Lung (tissue), 12 donors: ENCODE data around the gene ZNF93. TPM values are rescaled to one million over a fixed set of nuclear protein-coding genes. Genes with fewer than 3 reads are reported as not detected.

Experiments used
- ATAC-seq: fragments of 200-7000 bp; cut with Tn5 transposase; one replicate; pipeline ENCODE4 v1.9.1; 2020; ENCODE audit warnings: moderate number of reproducible peaks; ENCODE audit not compliant: insufficient read depth, low FRiP score
- DNase-seq, 3 donors: peaks; one replicate each; pipeline ENCODE4 v3.0.0-alpha.2; 2013 to 2017
- H3K27ac ChIP-seq, 2 donors: one replicate each; pipeline ENCODE4 v1.5.1; 2013; ENCODE audit warnings: mild to moderate bottlenecking in 2 of 2, moderate library complexity in 2 of 2, control low read depth in 1 of 2, inconsistent platforms in 1 of 2, low read depth in 1 of 2, low read length in 1 of 2
- H3K27me3 ChIP-seq, 3 donors: one replicate each; pipeline ENCODE4 v1.5.1; 2013; ENCODE audit warnings: low read length in 2 of 3; ENCODE audit not compliant: control insufficient read depth in 3 of 3, insufficient read depth in 3 of 3
- H3K36me3 ChIP-seq, 4 donors: one replicate each; pipeline ENCODE4 v1.5.1; 2013; ENCODE audit warnings: low read length in 4 of 4, mild to moderate bottlenecking in 1 of 4, moderate library complexity in 1 of 4; ENCODE audit not compliant: control insufficient read depth in 4 of 4, insufficient read depth in 4 of 4
- H3K4me1 ChIP-seq, 5 donors: one replicate each; pipeline ENCODE4 v1.5.1; 2013; ENCODE audit warnings: low read length in 5 of 5, mild to moderate bottlenecking in 2 of 5, moderate library complexity in 1 of 5; ENCODE audit not compliant: control insufficient read depth in 5 of 5, insufficient read depth in 5 of 5
- H3K4me3 ChIP-seq: one replicate; pipeline ENCODE4 v1.5.1; 2013; ENCODE audit warnings: mild to moderate bottlenecking, control low read depth, moderate library complexity
- H3K9ac ChIP-seq, 2 donors: one replicate each; pipeline ENCODE4 v1.5.1; 2013; ENCODE audit warnings: low read length in 2 of 2, control low read depth in 1 of 2; ENCODE audit not compliant: insufficient read depth in 1 of 2
- H3K9me3 ChIP-seq, 4 donors: one replicate each; pipeline ENCODE4 v1.5.1; 2013; ENCODE audit warnings: low read length in 3 of 4, mild to moderate bottlenecking in 1 of 4, moderate library complexity in 1 of 4; ENCODE audit not compliant: control insufficient read depth in 4 of 4, insufficient read depth in 3 of 4
- CTCF ChIP-seq: IDR thresholded peaks from 2 replicates; pipeline ENCODE4 v1.5.1; 2012; ENCODE audit warnings: mild to moderate bottlenecking; ENCODE audit errors: control extremely low read depth, extremely low read depth
- WGBS, 2 donors: extraction: QIAGEN DNeasy Blood & Tissue Kit; methylation state at CpG; one replicate each; pipeline ENCODE4 v1.1.7; 2013; 5-methylcytosine and 5-hydroxymethylcytosine counted together
- polyA plus RNA-seq, 2 donors: library from polyadenylated mRNA; stranded (reverse); fragments of 200-250 nt; gene quantifications; one replicate each; pipeline ENCODE4 v1.2.1, GENCODE V29; 2013
- total RNA-seq, 2 donors: library from RNA; depleted of rRNA in 1 of 2; stranded (reverse); fragments of >200 nt in 1 of 2; gene quantifications; one replicate each; pipeline ENCODE4 v1.2.1, GENCODE V29; 2014 to 2021
- donor health status: control.
- donor health status: control.
- donor health status: Bipolar disorder and iron deficiency.
- donor health status: healthy.
- donor health status: DM: yes; HTN: yes; CAD: no.

The ZNF93 gene
- total and polyA plus RNA-seq, 4 donors = 1.6 to 12.9 (median 3.4) TPM

- no peaks in the 10 kb centered on the region for H3K27me3 ChIP-seq
- TF ChIP-seq CTCF = no peak
- no peaks in the 10 kb centered on the region for H3K4me1 ChIP-seq
- H3K9me3 ChIP-seq = peaks cover 0 to 22% (median 3%) of the 10 kb centered on the region in 4 donors
- WGBS, 2 donors = 88 to 91% methylated on average over 4 of the region's 4 CpGs
- no peak for ATAC-seq
- H3K9ac ChIP-seq = no peak overlapping the region
- DNase-seq = no peak
- H3K27ac ChIP-seq = no peak overlapping the region
- no peaks in the 10 kb centered on the region for H3K36me3 ChIP-seq
- no peak overlapping the region for H3K4me3 ChIP-seq
Observed at GRCh38 chr19:19966862-19967261, 66.1 kb downstream of the ZNF93 start.

Other genes with a start within 250 kb of the ZNF93 start
- gene ATP13A1, start 237.3 kb upstream of the ZNF93 start, total RNA-seq = 10 to 100 TPM; 35.7 to 70.4 TPM
- gene ATP13A1, start 237.3 kb upstream of the ZNF93 start, polyA plus RNA-seq = 10 to 100 TPM; 40.7 to 42.5 TPM
- gene ZNF101, start 232.1 kb upstream of the ZNF93 start, total RNA-seq = 10 to 100 TPM in 1 of 2 donors, 1 to 10 TPM in 1; 9.3 to 12.4 TPM
- gene ZNF101, start 232.1 kb upstream of the ZNF93 start, polyA plus RNA-seq = 10 to 100 TPM in 1 of 2 donors, 1 to 10 TPM in 1; 7.4 to 11.5 TPM
- gene ZNF14, start 167.8 kb upstream of the ZNF93 start, total RNA-seq = 10 to 100 TPM in 1 of 2 donors, 1 to 10 TPM in 1; 4.3 to 18.1 TPM
- gene ZNF14, start 167.8 kb upstream of the ZNF93 start, polyA plus RNA-seq = 1 to 10 TPM; 2.6 to 3.5 TPM
- 10 to 100 TPM; 18.8 to 59.4 TPM for gene ZNF506, start 79.2 kb upstream of the ZNF93 start, total RNA-seq
- gene ZNF506, start 79.2 kb upstream of the ZNF93 start, polyA plus RNA-seq = 1 to 10 TPM; 4.6 to 5.5 TPM
- gene ZNF253, start 35.1 kb upstream of the ZNF93 start, total RNA-seq = 10 to 100 TPM in 1 of 2 donors, 1 to 10 TPM in 1; 6.1 to 13.5 TPM
- gene ZNF253, start 35.1 kb upstream of the ZNF93 start, polyA plus RNA-seq = 1 to 10 TPM; 2.7 to 3.5 TPM
- gene ZNF682, start 138.6 kb downstream of the ZNF93 start, total RNA-seq = 10 to 100 TPM in 1 of 2 donors, 1 to 10 TPM in 1; 9.6 to 17.7 TPM
- 10 to 100 TPM in 1 of 2 donors, 1 to 10 TPM in 1; 2.0 to 16.1 TPM for gene ZNF682, start 138.6 kb downstream of the ZNF93 start, polyA plus RNA-seq
- 10 to 100 TPM in 1 of 2 donors, 1 to 10 TPM in 1; 4.9 to 25.1 TPM for gene ZNF90, start 177.1 kb downstream of the ZNF93 start, total RNA-seq
- gene ZNF90, start 177.1 kb downstream of the ZNF93 start, polyA plus RNA-seq = 1 to 10 TPM in 1 of 2 donors, under 1 TPM in 1; 0.76 to 3.3 TPM